ENCODE measurements around the gene YWHAQ.
"Not testable (repeated sequence)": the region's sequence is repeated elsewhere in the genome, so short reads cannot be mapped to it uniquely, and the experiment has no call there.

The YWHAQ gene

DNA sequence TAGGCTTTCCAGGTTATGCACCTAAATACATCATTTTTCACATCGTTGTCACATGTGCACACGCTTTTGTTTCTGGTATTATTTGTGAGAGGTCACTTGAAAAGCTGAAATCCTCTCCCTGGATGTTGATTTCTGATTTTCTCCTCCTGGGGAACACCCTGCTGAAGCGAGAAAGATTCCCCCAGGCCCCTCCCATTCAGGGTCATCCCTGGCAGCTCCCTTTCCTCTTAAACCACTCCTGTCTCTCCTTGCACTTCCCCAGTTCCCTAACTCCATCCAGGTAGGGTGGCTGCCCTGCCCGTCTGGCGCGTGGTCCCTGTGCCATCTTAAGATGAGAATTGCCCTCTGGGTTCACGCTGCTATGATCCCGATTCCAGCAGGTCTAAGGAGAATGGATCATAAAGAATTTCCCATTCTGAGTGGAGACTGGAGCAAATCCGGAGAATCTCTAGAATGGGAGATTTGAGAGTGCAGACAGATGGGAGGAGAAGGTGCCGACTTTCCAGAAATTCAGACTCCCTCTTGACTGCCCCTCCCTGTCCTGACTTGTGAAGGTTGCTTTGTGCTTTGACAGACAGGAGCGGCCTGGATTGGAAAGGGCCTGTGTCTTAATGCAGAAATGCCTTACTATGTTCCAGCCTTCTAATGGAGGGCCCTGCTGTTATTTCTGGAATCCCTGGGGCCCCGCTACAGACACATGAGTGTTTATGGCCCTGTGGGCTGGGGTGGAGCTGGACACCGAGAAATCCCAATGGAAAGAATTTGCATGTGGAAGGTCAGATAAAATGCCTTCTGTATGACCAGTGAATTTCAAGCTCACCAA lies 1.3 kb upstream of the YWHAQ start:
- no peak for DNase-seq (ENCODE audit: low read depth)

- no peak for DNase-seq (ENCODE audit: low read depth)
These were observed 689 bp upstream of the YWHAQ start for GRCh38 chr2:9631553-9631819.

GRCh38 chr2:9630117-9630735 lies 571 bp downstream of the YWHAQ start:
- DNase-seq (ENCODE audit: low read depth): peak; percentile 70

- no peak for DNase-seq (ENCODE audit: low read depth)
These were observed 1.3 kb downstream of the YWHAQ start for GRCh38 chr2:9629222-9630116.

DNA sequence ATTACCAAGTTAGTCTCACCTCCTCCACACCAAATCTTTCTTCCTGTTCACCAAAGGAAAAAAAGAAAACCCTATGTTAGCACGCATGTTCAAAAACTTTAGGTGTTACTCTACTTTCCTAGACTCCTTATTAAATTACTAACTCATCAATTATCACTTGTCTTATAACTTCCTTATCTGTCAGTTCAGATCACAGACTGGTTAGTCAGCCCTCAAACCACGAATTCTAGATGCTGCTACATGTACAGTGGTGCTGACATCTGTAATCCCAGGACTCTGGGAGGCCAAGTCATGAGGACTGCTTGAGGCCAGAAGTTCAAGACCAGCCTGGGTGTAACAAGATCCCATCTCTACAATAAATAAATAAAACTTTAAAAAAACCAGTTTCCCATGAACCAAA lies 3.5 kb downstream of the YWHAQ start:
- peak; percentile 27 for DNase-seq (ENCODE audit: low read depth)

GRCh38 chr2:9623151-9623550 lies 7.6 kb downstream of the YWHAQ start:
- DNase-seq (ENCODE audit: low read depth): no peak

- DNase-seq (ENCODE audit: low read depth): not testable (repeated sequence)
These were observed 9.1 kb downstream of the YWHAQ start for GRCh38 chr2:9621655-9622054.

- no peak for DNase-seq (ENCODE audit: low read depth)
These were observed 12.4 kb downstream of the YWHAQ start for GRCh38 chr2:9618410-9618809.

GRCh38 chr2:9617749-9618148 lies 13.0 kb downstream of the YWHAQ start:
- DNase-seq (ENCODE audit: low read depth): no peak

DNA sequence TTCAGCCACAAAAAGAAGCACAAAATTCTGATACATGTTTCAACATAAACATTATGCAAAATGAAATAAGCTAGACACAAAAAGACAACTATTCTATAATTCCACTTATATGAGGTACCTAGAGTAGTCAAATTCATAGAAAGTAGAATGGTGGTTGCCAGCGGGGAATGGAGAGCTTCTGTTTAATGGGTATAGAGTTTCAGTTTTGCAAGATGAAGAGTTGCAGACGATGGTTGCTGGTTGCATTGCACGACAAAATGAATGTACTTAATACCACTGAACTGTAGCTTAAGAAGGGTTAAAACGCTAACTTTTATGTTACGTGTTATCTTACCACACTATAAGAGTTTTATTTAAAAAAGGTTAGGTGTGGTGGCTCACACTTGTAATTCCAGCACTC lies 13.5 kb downstream of the YWHAQ start:
- no peak for DNase-seq (ENCODE audit: low read depth)

GRCh38 chr2:9614562-9614961 lies 16.2 kb downstream of the YWHAQ start:
- DNase-seq (ENCODE audit: low read depth): no peak

DNA sequence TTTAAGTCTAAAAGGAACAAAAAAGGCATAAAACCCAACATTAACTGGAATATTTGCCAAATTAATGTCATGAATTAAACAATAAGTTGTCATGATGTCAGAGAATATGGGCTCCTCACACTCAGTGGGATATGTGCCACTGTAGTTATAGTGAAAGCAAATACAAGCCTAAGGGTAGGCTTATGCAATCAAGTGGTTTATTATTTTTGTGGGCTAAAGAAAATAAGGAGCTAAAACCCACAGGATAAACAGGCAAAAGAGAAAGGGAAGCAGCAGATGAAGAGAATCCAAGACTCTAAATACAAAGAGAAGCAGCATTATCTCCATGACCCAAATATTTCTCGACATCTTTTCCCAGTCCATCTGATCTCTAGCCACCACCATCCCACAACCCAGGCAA lies 17.5 kb downstream of the YWHAQ start:
- DNase-seq (ENCODE audit: low read depth): no peak

DNA sequence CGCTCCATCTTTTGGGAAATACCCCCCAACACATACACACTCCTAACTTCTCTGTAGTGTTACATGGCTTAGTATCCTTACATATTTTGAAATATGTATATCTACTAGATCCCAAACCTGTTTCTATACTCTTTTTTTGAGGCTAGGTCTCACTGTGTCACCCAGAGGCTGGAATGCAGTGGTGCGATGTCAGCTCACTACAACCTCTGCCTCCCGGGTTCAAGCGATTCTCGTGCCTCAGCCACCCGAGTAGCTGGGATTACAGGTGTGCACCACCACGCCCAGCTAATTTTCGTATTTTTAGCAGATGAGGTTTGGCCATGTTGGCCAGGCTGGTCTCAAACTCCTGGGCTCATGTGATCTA lies 19.3 kb downstream of the YWHAQ start:
- DNase-seq (ENCODE audit: low read depth): not testable (repeated sequence)

GRCh38 chr2:9610781-9611548 lies 19.8 kb downstream of the YWHAQ start:
- no peak for DNase-seq (ENCODE audit: low read depth)

- DNase-seq (ENCODE audit: low read depth): not testable (repeated sequence)
These were observed 22.3 kb downstream of the YWHAQ start for GRCh38 chr2:9608491-9608890.

DNA sequence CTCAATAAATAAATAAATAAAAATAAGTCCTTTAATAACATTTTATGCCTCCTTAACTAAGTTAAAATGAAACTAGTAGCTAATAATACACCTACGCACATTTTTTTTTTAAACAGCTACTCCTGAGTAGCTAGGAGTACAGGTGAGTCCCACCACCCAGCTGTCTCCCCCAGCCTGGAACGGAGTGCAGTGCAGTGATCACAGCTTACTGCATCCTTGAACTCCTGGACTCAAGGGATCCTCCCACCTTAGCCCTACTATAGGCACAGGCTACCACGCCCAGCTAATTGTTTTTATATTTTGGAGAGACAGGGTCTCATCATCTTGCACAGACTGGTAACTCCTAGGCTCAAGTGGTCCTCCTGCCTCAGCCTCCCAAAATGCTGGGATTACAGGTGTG lies 28.4 kb downstream of the YWHAQ start:
- DNase-seq (ENCODE audit: low read depth): no peak

DNA sequence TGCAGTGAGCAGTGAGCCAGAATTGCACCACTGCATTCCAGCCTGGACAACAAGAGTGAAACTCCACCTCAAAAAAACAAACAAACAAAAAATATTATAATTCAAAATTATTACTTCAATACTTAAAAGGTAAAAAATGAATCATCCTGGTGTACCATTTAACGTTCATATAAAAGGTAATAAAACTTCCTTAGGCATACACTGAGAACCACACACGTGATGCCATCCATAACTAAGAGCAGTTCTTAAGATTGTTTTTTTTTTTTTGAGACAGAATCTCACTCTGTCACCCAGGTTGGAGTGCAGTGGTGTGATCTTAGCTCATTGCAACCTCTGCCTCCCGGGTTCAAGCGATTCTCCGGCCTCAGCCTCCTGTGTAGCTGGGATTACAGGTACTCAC lies 29.4 kb downstream of the YWHAQ start:
- no peak for DNase-seq (ENCODE audit: low read depth)

DNA sequence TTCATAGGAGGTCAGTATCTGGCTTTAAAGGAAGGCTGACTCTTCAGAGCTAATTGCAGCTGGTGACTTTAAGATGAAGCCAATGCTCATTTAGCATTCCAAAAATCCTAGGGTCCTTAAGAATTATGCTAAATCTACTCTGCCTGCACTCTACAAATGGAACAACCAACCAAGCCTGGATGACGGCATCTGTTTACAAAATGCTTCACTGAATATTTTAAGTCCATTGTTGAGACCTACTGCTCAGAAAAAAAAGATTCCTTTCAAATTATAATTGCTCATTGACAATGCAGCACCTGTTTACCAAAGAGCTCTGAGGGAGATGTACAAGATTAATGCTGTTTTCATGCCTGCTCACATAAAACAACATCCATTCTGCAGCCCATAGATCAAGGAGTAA lies 31.4 kb downstream of the YWHAQ start:
- no peak for DNase-seq (ENCODE audit: low read depth)

GRCh38 chr2:9596621-9597311 lies 34.0 kb downstream of the YWHAQ start:
- DNase-seq (ENCODE audit: low read depth): no peak

DNA sequence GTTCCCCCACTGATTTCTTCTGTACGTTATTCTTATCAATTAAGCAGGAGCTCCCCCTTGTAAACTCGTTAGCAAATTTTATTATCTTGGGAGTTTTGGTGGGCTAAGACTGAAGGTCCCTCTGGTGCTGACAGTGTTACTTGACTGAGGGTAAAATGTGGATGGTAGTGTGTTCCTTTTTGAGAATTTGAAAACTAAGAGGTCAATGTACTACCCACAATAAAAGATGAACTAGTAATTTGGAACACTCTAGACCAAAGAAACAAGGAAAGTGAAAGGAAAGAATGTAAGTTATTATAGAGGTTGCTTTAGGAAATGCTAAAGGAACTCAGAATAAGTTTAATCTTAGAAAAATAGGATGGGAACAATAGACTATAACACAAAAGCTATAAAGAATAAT lies 35.1 kb downstream of the YWHAQ start:
- DNase-seq (ENCODE audit: low read depth): no peak

DNA sequence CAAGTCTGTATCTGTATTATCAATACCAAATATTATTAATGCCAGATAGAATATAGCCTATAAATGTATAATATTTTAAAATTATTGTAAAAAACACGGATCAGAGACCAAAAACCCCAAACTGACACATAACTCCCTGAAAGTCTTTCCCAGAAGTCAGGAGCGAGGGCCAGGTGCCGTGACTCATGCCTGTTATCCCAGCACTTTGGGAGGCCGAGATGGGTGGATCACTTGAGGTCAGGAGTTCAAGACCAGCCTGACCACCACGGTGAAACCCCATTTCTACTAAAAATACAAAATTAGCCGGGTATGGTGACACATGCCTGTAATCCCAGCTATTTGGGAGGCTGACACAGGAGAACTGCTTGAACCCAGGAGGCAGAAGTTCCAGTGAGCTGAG lies 35.5 kb downstream of the YWHAQ start:
- not testable (repeated sequence) for DNase-seq (ENCODE audit: low read depth)
